ENCODE data around the gene CCDC69. TPM values are rescaled to one million over a fixed set of nuclear protein-coding genes. Genes with fewer than 3 reads are reported as not detected.

CCDC69 gene
- total RNA-seq, 6 experiments from 2014 or later, result 0.43 to 1.1 (median 0.71) TPM

GRCh38 chr5:151186538-151186937 lies 37.4 kb downstream of the CCDC69 start:
- H3K36me3 Mint-ChIP-seq (ENCODE audit: low read depth), result no peaks in the 10 kb centered on the region; the same call in 1 of the 2 replicates
- H3K27me3 Mint-ChIP-seq (ENCODE audit: insufficient read depth), result peaks cover 15% of the 10 kb centered on the region
- H3K4me3 Mint-ChIP-seq, result no peak overlapping the region
- no peak for DNase-seq
- no peak overlapping the region for H3K27ac Mint-ChIP-seq
- peaks cover 12% of the 10 kb centered on the region for H3K4me1 Mint-ChIP-seq (ENCODE audit: low read depth)
- TF ChIP-seq CTCF (IDR thresholded peaks at IDR 0.05), result no peak
- peaks cover 12% of the 10 kb centered on the region for H3K9me3 Mint-ChIP-seq

GRCh38 chr5:151186052-151186451 lies 37.8 kb downstream of the CCDC69 start:
- H3K9me3 Mint-ChIP-seq, result peaks cover 12% of the 10 kb centered on the region
- no peaks in the 10 kb centered on the region; the same call in 1 of the 2 replicates for H3K36me3 Mint-ChIP-seq (ENCODE audit: low read depth)
- no peak overlapping the region for H3K27ac Mint-ChIP-seq
- no peak for DNase-seq
- H3K4me3 Mint-ChIP-seq, result no peak overlapping the region
- no peak for TF ChIP-seq CTCF (IDR thresholded peaks at IDR 0.05)
- peaks cover 16% of the 10 kb centered on the region for H3K27me3 Mint-ChIP-seq (ENCODE audit: insufficient read depth)
- H3K4me1 Mint-ChIP-seq (ENCODE audit: low read depth), result peaks cover 12% of the 10 kb centered on the region

GRCh38 chr5:151184316-151185042 lies 39.4 kb downstream of the CCDC69 start:
- Mint-ChIP-seq H3K4me3 (no peak overlapping the region), H3K4me1 (ENCODE audit: low read depth) (peaks cover 12% of the 10 kb centered on the region), H3K9me3 (peaks cover 7% of the 10 kb centered on the region), H3K27me3 (ENCODE audit: insufficient read depth) (peaks cover 16% of the 10 kb centered on the region), H3K36me3 (ENCODE audit: low read depth) (no peaks in the 10 kb centered on the region; the same call in 1 of the 2 replicates), H3K27ac (no peak overlapping the region)
- no peak for TF ChIP-seq CTCF (IDR thresholded peaks at IDR 0.05)
- no peak for DNase-seq

GRCh38 chr5:151183456-151184245 lies 40.2 kb downstream of the CCDC69 start:
- H3K36me3 Mint-ChIP-seq (ENCODE audit: low read depth), result no peaks in the 10 kb centered on the region
- H3K27ac Mint-ChIP-seq, result no peak overlapping the region
- peaks cover 12% of the 10 kb centered on the region for H3K4me1 Mint-ChIP-seq (ENCODE audit: low read depth)
- H3K4me3 Mint-ChIP-seq, result no peak overlapping the region
- no peak for TF ChIP-seq CTCF (IDR thresholded peaks at IDR 0.05)
- peak; percentile 40 for DNase-seq
- no peaks in the 10 kb centered on the region for H3K9me3 Mint-ChIP-seq
- H3K27me3 Mint-ChIP-seq (ENCODE audit: insufficient read depth), result peaks cover 19% of the 10 kb centered on the region

GRCh38 chr5:151182976-151183375 lies 40.9 kb downstream of the CCDC69 start:
- Mint-ChIP-seq H3K4me3 (no peak overlapping the region), H3K27me3 (ENCODE audit: insufficient read depth) (peaks cover 22% of the 10 kb centered on the region), H3K36me3 (ENCODE audit: low read depth) (no peaks in the 10 kb centered on the region), H3K9me3 (no peaks in the 10 kb centered on the region), H3K27ac (no peak overlapping the region), H3K4me1 (ENCODE audit: low read depth) (peaks cover 12% of the 10 kb centered on the region)
- TF ChIP-seq CTCF (IDR thresholded peaks at IDR 0.05), result no peak
- DNase-seq, result no peak

All from HFFc6 (cell line).